Gastrocnemius medialis (tissue), 4 donors: ENCODE data around the gene BACH1. TPM values are rescaled to one million over a fixed set of nuclear protein-coding genes. Genes with fewer than 3 reads are reported as not detected.
"Not testable (repeated sequence)": the region's sequence is repeated elsewhere in the genome, so short reads cannot be mapped to it uniquely, and the experiment has no call there.

ENCODE experiments used
- ATAC-seq, 2 donors: fragments of 150-250 bp; one replicate each; pipeline ENCODE4 v1.9.1; 2016
- DNase-seq, 2 donors: peaks; one replicate each; pipeline ENCODE4 v3.0.0-alpha.2; 2019
- H3K27ac ChIP-seq, 4 donors: fragments of 200-600 bp; sonication (generic); 1 replicate in 1 of 4; 2 replicates in 3 of 4; pipeline ENCODE4 v1.5.1; 2016 to 2018; ENCODE audit warnings: mild to moderate bottlenecking in 2 of 4, moderate library complexity in 1 of 4
- H3K27me3 ChIP-seq, 3 donors: fragments of 200-600 bp; sonication (generic) in 2 of 3; 1 replicate in 1 of 3; 2 replicates in 2 of 3; pipeline versions ENCODE4 v1.5.1 to v1.6.0; 2016 to 2019; ENCODE audit warnings: mild to moderate bottlenecking in 1 of 3, moderate library complexity in 1 of 3
- H3K36me3 ChIP-seq, 2 donors: fragments of 200-600 bp; sonication (generic) in 1 of 2; one replicate each; pipeline ENCODE4 v1.5.1; 2017 to 2018
- H3K4me1 ChIP-seq, 2 donors: fragments of 200-600 bp; sonication (generic) in 1 of 2; one replicate each; pipeline ENCODE4 v1.5.1; 2016 to 2017; ENCODE audit warnings: mild to moderate bottlenecking in 2 of 2
- H3K4me3 ChIP-seq, 4 donors: fragments of 200-600 bp; sonication (generic) in 3 of 4; 1 replicate in 1 of 4; 2 replicates in 3 of 4; pipeline ENCODE4 v1.5.1; 2016 to 2019; ENCODE audit warnings: mild to moderate bottlenecking in 2 of 4
- H3K9me3 ChIP-seq, 3 donors: fragments of 200-600 bp; sonication (generic) in 2 of 3; 1 replicate in 1 of 3; 2 replicates in 2 of 3; pipeline ENCODE4 v1.5.1; 2016 to 2019
- POLR2A ChIP-seq, 2 donors: fragments of 450-650 bp; IDR thresholded peaks; one replicate each; pipeline ENCODE4 v1.6.1; 2017; ENCODE audit warnings: antibody characterized with exemption in 2 of 2, mild to moderate bottlenecking in 2 of 2, moderate library complexity in 2 of 2
- in situ Hi-C, 4 donors: fragments of 200-750 bp; cut with MboI; loops; one replicate each; pipeline versions ENCODE4 v1.15.0 to v1.8.0; 2017; ENCODE audit warnings: low sequenced_read_pairs in 4 of 4
- intact Hi-C: fragments of 100-400 bp; cut with DNase I; formaldehyde crosslinking; loops from one replicate; pipeline ENCODE4 v1.15.1; 2023; ENCODE audit warnings: low total_unique reads
- total RNA-seq, 4 donors: library from RNA; depleted of rRNA; stranded (reverse); fragments of >200 nt; gene quantifications; one replicate each; pipeline versions ENCODE4 v1.1.0 to v1.2.3, GENCODE V29; 2016
- TF ChIP-seq, protein P1 (sequence below), 5 experiments: fragments of 450-650 bp in 3 of 5; fragments of 200-600 bp in 2 of 5; sonication (generic) in 2 of 5; IDR thresholded peaks in 4 of 5; conservative IDR thresholded peaks in 1 of 5; 1 replicate in 4 of 5; 2 replicates in 1 of 5; pipeline ENCODE4 v1.5.1; 2016 to 2019; ENCODE audit warnings: antibody characterized with exemption in 5 of 5, mild to moderate bottlenecking in 3 of 5, moderate library complexity in 3 of 5

BACH1 gene
- 10 to 100 TPM; 52.4 to 72.7 (median 62.7) TPM for total RNA-seq

DNA sequence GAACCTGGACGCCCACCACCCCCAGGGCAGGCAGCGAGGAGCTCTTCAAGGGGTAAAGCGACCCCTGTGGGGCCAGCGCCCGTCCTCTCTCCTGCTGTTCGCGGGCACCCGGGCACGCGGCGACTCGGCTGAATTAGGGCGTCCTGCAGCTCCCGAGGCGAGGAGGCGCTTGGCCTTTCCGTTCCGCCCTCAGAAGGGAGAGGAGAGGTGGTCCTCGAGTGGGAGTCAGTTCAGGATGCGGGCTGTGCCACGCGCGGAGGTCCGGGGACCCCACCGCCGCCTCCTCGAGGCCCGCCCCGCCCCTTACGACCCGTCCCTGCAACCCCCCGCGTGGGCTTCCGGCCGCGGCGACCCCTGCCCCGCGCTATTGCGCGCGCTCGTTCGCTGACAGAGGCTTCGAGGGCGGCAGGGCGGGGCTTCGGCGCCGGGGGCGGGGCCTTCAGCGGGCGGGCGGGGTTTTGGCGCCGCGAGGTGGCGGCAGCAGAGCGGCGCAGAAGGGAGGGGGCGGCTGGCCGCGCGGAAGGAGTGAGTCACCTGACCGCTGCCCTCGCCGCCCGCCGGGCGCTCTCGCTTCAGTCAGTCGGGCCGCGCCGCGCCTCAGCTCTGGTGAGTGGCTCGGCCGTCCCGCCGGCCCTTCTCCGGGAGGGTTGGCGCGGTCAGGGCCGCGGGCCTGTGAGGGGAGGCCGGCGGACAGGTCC is at the start of gene BACH1:
TSS of gene BACH1 (plus strand) at position 575 of the 698 bp plus-strand sequence. CDS start 22,359 bp downstream, outside the sequence.
- ATAC-seq (peak; percentile 69 to 72), DNase-seq (peak; percentile 76 to 89)
- Histone ChIP-seq H3K36me3 (no peaks in the 10 kb centered on the region), H3K27me3 (no peaks in the 10 kb centered on the region), H3K27ac (peak within 1 kb of the TSS; percentile 89 to 97 (median 94)), H3K4me3 (peak within 1 kb of the TSS; percentile 69 to 87 (median 72)), H3K4me1 (peaks cover 34 to 36% of the 10 kb centered on the region in 2 donors), H3K9me3 (no peaks in the 10 kb centered on the region)
- intact Hi-C loops, result loop anchor here (1.0 to 5.0 kb wide), 4 partner anchors 34 to 226 kb away; partner anchors contain the start of gene CCT8
- in situ Hi-C loops, result loop anchor here in 3 of 4 donors (10.0 to 25.0 kb wide), 6 partner anchors 56 to 214 kb away; no protein-coding TSS in a partner anchor
- TF ChIP-seq, protein P1, sequence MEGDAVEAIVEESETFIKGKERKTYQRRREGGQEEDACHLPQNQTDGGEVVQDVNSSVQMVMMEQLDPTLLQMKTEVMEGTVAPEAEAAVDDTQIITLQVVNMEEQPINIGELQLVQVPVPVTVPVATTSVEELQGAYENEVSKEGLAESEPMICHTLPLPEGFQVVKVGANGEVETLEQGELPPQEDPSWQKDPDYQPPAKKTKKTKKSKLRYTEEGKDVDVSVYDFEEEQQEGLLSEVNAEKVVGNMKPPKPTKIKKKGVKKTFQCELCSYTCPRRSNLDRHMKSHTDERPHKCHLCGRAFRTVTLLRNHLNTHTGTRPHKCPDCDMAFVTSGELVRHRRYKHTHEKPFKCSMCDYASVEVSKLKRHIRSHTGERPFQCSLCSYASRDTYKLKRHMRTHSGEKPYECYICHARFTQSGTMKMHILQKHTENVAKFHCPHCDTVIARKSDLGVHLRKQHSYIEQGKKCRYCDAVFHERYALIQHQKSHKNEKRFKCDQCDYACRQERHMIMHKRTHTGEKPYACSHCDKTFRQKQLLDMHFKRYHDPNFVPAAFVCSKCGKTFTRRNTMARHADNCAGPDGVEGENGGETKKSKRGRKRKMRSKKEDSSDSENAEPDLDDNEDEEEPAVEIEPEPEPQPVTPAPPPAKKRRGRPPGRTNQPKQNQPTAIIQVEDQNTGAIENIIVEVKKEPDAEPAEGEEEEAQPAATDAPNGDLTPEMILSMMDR (IDR thresholded peaks at IDR 0.05 in 4 of 5, conservative IDR thresholded peaks at IDR 0.05 in 1 of 5), result peak in 3 of 5 experiments; percentile 55 to 69 (median 64)
- peak; percentile 93 to 94 for TF ChIP-seq POLR2A (IDR thresholded peaks at IDR 0.05)

DNA sequence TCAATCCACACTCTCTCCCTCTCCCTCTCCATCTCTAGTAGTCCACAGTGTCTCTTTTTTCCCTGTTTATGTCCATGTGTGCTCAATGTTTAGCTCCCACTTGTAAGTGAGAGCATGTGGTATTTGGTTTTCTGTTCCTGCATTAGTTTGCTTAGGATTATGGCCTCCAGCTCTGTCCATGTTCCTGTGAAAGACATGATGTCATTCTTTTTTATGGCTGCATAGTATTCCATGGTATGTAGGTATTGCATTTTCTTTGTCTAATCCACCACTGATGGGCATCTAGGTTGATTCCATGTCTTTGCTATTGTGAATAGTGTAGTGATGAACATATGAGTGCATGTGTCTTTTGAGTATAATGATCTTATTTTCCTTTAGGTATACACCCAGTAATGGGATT is 49.4 kb upstream of the BACH1 start:
- intact Hi-C loops, H3K27ac ChIP-seq, H3K36me3 ChIP-seq, DNase-seq, in situ Hi-C loops, H3K4me1 ChIP-seq, ATAC-seq, H3K4me3 ChIP-seq, H3K9me3 ChIP-seq, H3K27me3 ChIP-seq: not testable (repeated sequence)

DNA sequence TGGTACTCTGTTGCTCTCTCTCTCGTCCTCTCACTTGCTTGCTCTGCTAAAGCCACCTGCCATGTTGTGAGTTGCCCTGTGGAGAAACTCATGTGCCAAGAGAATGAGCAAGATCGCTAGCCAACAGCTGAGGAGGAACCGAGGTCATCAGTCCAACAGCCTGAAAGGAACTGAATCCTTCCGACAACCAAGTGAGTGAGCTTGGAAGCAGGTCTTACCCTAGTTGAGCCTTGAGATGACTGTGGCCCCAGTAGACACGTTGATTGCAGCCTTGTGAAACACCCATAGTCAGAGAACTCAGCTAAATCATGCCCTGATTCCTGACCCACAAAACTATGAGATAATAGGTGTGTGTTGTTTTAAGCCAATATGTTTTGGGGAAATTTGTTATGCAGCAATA is 48.1 kb upstream of the BACH1 start:
- no peak overlapping the region for H3K4me3 ChIP-seq
- no peak overlapping the region for H3K27ac ChIP-seq
- no peak for TF ChIP-seq POLR2A (IDR thresholded peaks at IDR 0.05)
- TF ChIP-seq, protein P1 (IDR thresholded peaks at IDR 0.05 in 4 of 5, conservative IDR thresholded peaks at IDR 0.05 in 1 of 5), result no peak
- no peaks in the 10 kb centered on the region for H3K36me3 ChIP-seq
- no peak for ATAC-seq
- H3K9me3 ChIP-seq, result peaks cover 0 to 3% (median 0%) of the 10 kb centered on the region in 3 donors
- in situ Hi-C loops (no loop called here), intact Hi-C loops (no loop called here)
- H3K27me3 ChIP-seq, result no peaks in the 10 kb centered on the region
- DNase-seq, result no peak
- H3K4me1 ChIP-seq, result no peaks in the 10 kb centered on the region

DNA sequence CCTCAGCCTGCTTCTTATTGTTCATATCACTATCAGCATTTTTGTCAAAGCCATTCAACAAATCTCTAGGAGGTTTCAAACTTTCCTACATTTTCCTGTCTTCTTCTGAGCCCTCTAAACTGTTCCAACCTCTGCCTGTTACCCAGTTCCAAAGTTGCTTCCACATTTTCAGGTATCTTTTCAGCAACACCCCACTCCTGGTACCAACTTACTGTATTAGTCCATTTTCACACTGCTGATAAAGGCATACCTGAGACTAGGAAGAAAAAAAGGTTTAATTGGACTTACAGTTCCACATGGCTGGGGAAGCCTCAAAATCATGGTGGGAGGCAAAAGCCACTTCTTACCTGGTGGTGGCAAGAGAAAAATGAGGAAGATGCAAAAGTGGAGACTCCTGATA is 44.9 kb upstream of the BACH1 start:
- in situ Hi-C loops, result not testable (repeated sequence)

DNA sequence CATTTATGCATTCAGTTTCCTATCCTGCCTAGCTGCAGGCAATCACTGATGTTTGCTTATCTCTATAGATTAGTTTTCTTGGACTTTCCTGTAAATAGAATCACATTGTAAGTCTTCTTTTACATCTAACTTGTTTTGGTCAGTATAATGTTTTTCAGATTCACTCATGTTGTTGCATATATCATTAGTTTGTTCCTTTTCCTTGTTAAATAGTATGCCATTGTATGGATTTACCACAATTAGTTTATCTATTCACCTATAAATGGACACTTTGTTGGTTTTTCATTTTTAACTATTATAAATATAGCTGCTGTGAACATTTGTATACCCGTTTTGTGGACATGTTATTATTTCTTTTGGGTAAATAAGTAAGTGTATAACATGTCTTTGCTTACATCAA is 44.2 kb upstream of the BACH1 start:
- H3K4me3 ChIP-seq, result no peak overlapping the region
- H3K27me3 ChIP-seq, result no peaks in the 10 kb centered on the region
- intact Hi-C loops (no loop called here), in situ Hi-C loops (no loop called here)
- ATAC-seq (no peak), DNase-seq (no peak)
- no peak overlapping the region for H3K27ac ChIP-seq
- H3K9me3 ChIP-seq, result peaks cover 0 to 3% (median 0%) of the 10 kb centered on the region in 3 donors
- H3K4me1 ChIP-seq, result no peaks in the 10 kb centered on the region
- TF ChIP-seq, protein P1 (IDR thresholded peaks at IDR 0.05 in 4 of 5, conservative IDR thresholded peaks at IDR 0.05 in 1 of 5), result no peak
- TF ChIP-seq POLR2A (IDR thresholded peaks at IDR 0.05), result no peak
- H3K36me3 ChIP-seq, result no peaks in the 10 kb centered on the region

More for the DNA sequence above, 44.9 kb upstream of the BACH1 start:
- H3K27ac ChIP-seq, DNase-seq, ATAC-seq, H3K27me3 ChIP-seq, H3K36me3 ChIP-seq, intact Hi-C loops, H3K4me3 ChIP-seq, H3K9me3 ChIP-seq, H3K4me1 ChIP-seq: not testable (repeated sequence)
